ENCODE data around the gene SMARCA2.

GRCh38 chr9:2134391-2134790, 119.2 kb downstream of the SMARCA2 start:
- TF ChIP-seq CTCF (IDR thresholded peaks at IDR 0.05) (no peak), EP300 (IDR thresholded peaks at IDR 0.05) (no peak), POLR2A (IDR thresholded peaks at IDR 0.05) (no peak), POLR2AphosphoS5 (IDR thresholded peaks at IDR 0.05) (no peak)
